Ishikawa (cell line): Measurements from ENCODE around the gene IFRD2.

Experiments used
- EP300 ChIP-seq: IDR thresholded peaks from 2 replicates; pipeline ENCODE4 v1.6.1; 2012; ENCODE audit warnings: borderline replicate concordance
- FOXM1 ChIP-seq: IDR thresholded peaks from 2 replicates; pipeline ENCODE4 v1.6.1; 2012; ENCODE audit warnings: low read depth, borderline replicate concordance
- REST ChIP-seq: IDR thresholded peaks from 2 replicates; pipeline ENCODE4 v1.6.1; 2012; ENCODE audit warnings: low read depth, mild to moderate bottlenecking
- USF1 ChIP-seq: IDR thresholded peaks from 2 replicates; pipeline ENCODE4 v1.6.1; 2012
- ZBTB7A ChIP-seq: IDR thresholded peaks from 2 replicates; pipeline ENCODE4 v1.6.1; 2012; ENCODE audit warnings: low read depth

- TF ChIP-seq REST (no peak), USF1 (no peak), FOXM1 (no peak), EP300 (no peak), ZBTB7A (no peak)
Observed at GRCh38 chr3:50319181-50319893, 27.1 kb upstream of the IFRD2 start.
